GM19023 (cell line): ENCODE results near the gene DNAJC15.

Experiments used
- ATAC-seq: cut with Tn5 transposase; IDR thresholded peaks from one replicate; pipeline ENCODE4 v1.9.1; 2021; ENCODE audit warnings: mild to moderate bottlenecking, moderate library complexity; ENCODE audit not compliant: unreplicated experiment

DNAJC15 gene

DNA sequence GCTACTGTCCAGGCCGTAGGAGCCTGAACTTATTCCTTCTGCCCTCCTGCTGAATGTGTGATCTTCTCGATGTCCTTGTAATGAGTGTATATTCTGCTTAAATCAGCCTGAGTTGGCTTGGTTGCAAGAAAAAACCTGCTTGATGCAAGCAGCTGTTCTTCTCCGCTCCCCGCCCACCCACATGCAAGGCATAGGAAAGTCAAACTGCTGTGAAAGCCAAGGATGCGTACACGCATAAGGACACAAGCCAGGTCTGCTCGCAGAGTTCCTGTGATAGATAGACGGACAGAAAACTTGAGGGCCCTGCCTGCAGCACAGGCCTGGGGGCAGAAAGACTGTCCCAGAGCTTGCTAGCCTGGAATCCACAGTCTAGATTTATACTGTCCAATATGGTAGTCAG is 101.1 kb downstream of the DNAJC15 start:
- no peak for ATAC-seq

DNA sequence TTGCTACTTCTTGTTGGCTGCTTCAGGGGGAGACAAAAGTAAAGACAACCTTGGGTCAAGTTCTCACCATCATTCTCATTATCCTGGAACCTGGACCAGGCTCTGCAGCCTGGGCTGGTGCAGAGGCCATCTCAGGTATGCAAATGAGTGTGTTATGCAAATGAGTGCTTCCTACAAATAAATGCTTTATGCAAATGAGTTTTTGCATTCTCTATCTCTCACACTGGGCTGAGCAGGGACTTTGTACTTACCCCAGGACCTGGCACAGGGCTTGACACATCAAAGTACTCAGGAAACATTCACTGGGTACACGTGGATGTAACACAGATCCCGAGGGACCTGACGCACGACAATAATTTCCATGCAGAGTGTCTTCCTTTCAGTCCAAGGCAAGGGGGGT is 103.0 kb downstream of the DNAJC15 start:
- no peak for ATAC-seq

DNA sequence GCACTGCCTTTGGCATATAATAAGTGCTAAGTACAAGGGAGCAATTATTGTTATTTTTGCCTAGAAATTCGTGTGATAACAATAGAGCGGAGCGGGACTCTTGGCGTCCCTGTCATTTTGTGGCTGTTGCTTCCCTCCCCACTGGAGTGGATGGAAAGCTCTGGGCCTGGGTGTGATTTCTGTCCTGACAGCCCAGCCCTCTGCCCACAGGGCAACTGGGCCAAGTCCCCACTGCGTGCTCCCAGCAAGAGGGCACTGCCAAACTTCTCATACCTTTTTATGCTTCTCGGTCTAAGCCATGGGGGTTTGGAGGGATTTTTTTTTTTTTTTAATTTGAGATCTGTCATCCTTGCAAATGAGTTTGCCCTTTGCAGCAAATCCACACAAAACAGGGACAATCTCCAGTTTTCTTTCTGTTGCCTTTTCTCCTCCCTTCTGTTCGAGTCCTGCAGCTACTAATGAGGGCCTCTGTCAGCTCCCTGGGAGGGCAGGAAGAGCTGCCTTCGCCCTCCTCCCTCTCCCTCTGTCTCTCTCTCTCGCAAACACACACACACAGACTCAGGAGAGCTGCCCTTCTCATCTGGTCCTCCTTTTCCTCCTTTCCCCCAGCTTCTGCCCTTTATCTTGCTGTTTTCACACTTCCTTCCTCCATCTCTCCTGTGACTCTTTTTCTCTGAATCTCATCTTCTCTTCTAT is 103.9 kb downstream of the DNAJC15 start:
- ATAC-seq = no peak

DNA sequence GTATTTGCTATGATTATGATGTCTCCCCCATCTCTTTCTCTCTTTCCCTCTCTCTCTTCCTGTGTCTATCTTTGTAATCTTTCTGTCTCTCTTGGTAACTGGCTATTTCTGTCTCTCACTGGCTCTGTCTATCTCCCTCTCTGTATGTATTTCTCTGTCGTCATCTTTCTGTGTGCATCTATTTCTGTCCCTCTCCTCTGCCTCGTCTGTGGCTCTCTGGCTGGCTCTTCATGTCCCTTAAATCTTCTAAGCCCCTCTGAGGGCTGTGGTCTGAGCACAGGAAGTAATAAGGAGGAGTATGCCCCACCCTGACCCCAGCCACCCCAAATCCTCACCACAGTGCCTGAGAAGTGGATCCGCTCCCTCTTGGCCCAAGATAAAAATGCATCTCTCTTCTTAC is 104.4 kb downstream of the DNAJC15 start:
- no peak for ATAC-seq

DNA sequence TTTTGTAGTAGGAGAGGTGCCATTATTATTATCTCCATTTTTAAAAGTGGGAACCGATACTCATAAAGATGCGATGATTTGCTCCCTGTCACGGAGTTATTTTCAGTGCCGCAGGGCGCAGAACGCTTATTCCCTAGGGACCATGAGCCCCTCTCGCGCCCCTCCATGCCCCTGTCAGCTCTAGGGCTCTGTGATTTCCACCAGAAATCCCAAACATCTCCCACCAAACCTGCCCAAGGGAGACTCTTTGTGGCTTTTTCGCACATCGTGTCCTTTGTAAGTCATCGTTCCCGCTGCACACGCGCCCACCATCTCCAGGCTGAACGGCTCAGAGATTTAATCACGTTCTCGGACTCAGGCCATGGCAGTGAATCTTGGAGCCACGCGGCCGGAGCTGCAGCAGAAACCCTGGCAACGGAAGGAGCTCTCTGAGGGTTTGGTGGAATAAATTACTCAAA is 105.1 kb downstream of the DNAJC15 start:
- no peak for ATAC-seq

DNA sequence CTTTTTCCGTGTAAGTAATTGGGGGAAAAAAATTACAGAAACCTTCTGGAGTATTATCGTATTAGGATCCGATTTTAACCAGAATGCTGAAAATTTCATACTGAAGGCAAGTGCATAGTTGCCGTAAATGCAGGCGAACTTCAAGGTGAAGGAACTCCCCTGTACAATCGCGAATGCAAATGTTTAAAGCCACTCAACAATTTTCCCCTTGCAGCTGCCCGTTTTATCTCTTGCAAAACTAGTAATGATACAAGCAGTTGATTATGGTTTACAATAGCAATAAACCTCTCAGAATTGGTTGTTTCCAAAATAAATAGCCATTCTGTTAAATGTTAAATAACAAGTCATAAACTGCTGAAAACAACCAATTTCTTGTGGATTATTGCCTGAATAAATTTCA is 105.7 kb downstream of the DNAJC15 start:
- no peak for ATAC-seq

DNA sequence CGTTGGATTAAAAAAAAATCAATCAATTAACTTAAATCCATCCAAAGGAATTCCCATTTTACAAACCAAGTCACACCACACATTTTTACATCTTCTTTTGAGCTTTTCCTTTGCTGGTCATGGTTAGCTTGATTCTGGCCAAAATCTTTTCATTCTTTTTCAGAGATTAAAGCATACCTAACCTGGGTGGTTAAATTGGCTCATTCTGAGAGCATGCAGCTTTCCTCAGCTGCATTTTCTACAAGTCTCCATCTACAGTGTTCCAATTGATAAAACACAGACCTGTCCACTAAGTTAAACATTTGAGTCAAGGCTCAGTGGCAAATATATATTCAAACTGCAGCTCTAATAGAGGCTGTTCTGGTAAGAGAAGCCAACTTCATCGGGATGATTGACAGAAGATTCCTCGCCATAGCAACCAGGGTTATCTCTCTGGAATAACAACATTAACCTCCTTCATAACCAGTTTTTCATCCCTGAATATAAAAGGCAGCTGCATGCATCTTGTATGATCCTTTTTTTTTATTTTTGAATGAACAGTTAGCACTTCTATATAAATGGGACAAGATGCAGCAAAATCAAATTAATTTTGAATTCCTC is 106.2 kb downstream of the DNAJC15 start:
- no peak for ATAC-seq

DNA sequence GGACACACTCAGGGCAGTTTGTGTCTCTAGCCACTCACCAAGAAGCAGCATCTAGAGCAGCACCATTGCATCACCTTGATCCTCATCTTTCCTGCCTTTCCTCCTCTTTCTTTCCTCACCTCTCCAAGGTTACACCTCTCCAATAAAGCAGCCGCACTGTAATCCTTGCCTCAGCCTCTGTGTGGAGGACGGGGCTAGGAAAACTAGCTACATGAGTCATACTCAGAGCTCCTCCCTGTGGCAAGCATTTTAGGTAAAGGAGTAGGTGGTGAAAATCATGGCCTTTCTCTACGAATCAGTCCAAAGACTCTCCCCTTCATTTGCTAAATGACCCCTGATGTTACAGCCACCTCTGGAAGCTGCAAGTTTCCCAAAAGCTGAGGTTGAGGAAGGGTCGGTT is 108.9 kb downstream of the DNAJC15 start:
- peak; percentile 52 for ATAC-seq

DNA sequence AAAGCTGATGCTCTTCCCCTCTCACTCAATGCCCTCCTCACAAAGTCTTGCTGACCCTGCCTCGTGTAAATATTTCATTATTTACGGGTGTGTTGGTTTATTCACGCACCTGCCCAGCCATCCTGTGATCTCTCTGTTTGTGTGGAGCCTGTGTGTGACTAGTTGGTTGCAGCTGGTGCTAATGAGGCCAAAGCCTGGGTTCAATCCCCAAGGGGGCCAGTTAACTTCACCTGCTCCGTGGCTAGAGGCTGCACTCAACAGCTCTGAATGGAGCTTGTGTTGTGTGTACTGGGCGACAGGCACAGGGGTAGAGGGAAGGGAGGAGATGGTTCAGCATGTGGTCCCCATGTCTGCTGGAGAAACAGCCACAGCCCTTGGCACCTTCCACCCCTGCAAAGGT is 109.5 kb downstream of the DNAJC15 start:
- ATAC-seq = no peak

DNA sequence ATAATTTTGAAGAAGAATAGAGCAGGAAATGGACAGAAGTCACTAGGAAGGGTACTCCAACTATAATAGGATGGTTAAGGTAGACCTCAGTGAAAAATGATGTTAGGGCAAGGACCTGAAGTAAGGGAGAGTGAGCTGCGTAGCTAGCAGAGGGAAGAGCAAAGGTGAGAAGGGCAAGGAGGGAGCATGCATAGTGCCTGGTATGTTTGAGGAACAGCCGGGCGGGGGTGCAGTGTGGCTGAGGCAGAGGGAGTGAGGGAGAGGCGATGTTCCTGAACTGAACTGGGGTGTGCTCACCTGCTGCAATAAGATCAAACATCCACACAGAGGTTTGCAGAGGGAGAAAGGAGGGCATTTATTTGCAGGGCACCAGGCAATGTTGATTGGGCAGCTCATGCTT is 110.4 kb downstream of the DNAJC15 start:
- ATAC-seq = no peak

DNA sequence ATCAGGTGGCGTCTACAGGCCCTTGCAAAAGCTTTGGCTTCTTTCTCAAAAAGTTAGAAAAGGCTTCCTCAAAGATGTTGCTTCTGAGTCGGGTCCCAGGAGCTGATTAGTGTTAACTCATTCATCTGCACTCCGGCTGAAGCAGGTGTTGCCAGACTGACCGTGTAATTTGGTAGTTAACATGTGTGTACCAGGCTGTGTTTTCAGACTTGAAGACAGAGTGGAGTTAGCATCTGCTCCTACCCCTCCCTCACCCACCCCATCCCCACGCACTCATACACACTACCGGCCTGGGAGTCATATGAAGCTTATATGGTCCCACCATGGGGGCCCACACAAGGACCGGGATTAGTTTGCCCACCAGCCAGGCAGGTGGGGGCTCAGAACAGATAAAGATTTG is 111.5 kb downstream of the DNAJC15 start:
- ATAC-seq = no peak

DNA sequence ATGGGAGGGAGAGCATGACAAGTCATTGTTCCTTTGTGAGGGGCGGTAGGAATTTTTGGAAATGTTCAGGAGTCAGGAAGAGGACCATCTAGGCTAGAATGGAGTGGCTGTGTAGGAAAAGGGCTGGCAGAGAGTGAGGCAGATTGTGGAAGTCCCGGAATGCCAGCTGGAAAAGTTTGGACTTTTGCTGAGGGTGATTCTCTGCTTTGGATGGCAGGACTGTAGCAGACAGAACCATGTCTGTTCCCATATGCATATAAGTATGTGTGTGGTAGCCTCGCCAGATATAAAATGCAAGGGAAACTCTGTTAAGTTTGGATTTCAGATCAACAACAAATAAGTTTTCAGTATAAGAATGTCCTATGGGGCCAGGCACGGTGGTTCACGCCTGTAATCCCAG is 112.1 kb downstream of the DNAJC15 start:
- no peak for ATAC-seq

DNA sequence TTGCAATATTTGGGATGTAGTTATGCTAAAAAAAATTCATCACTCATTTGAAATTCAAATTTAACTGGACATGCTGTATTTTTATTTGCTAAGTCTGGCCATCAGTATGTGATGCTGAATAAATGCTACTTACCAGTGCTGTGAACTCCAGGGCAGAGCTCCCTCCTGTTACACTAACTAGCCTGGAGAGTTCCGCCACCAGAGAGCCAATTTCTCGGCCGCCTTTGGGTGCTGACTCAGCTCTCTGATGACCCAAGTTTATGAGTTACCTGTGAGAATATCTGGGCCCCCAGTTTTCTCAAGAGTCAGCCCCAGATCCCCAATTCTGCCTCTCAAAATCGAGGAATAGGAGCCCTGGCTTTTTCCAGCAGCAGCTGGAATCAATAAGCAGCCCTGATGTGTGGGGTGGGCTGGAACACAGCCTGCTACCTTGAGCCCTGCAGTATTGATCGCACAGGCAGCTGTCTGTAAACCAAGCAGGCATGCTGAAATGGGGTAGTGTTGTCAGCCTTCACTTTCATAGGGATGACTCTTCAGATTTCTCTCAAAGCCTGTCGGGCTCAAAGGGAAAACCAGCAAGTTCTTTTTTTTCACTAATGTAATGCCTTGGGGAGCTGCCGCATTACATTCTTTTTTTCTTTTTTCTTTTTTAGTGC is 113.7 kb downstream of the DNAJC15 start:
- no peak for ATAC-seq

DNA sequence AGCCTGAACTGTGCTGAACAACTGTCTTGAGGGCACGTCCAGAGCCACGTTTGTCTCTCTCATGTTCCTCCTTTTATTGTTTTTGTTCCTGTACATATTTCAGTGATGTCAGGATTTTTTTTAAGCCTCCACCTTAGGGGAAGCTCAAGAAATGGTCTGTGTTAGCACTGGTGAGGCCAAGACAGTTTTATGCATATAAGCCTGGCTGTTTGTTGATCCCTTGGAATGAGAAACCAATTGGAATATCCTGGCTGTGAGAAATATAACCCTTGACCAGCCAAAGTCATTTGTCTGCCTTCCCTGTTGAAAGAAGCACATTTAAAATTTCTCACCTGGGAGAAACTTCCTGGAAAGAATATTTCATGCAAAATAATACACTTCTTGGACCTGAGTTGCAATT is 115.8 kb downstream of the DNAJC15 start:
- ATAC-seq = no peak

DNA sequence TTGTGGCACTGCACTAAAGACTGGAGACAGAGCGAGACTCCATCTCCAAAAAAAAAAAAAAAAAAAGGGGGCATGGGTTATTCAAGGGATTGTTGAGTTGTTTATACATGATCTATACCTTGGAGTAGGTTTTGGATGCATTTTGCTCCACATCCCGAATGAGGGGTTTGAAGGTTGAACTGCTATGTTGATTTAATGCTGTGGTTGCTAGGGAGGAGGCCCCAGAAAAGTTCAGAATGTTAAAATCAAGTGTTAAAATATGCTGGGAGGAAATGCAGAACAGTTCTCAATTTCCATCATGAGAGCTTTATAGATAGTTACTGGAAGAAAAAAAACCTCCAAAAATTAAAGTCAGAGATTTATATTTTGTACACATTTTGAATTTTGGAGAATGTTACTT is 116.5 kb downstream of the DNAJC15 start:
- ATAC-seq = no peak

DNA sequence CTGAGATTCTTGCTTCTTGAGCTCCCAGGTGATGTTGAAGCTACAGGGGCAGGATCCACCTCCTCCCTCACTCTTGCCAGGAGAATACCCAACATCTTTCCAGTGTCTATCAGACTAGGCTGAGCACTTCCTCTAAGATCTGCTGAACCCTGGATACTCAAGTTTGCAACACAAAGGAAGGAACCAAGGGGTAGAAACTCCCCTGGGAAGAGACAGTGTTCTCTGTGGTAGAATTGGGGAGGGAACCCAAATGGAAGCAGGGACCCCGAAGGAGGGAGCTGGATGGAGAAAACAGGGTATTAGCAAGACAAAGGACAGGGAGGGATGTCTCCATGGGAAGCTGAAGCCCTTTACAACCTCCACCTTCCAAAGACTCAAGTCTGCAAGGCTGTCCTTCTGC is 117.6 kb downstream of the DNAJC15 start:
- ATAC-seq = no peak

DNA sequence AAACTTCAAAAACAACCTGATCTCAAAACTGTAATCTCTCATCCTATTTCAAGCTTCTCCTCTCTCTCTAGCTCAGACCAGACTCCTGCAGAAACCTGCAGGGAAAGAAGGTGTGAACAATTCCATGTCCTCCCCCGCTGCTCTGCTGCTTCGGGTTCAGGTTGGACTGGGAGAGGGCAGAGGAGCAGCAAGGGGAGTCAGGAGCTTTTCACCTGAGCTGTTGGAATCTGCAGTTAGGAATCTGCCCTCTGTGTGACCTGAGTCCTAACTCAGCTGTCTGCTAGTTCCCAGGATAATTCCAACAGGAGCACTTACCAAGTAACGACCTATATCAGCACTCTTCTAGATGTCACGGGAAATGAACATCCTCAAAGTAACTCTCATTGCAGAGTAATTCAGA is 118.3 kb downstream of the DNAJC15 start:
- no peak for ATAC-seq

DNA sequence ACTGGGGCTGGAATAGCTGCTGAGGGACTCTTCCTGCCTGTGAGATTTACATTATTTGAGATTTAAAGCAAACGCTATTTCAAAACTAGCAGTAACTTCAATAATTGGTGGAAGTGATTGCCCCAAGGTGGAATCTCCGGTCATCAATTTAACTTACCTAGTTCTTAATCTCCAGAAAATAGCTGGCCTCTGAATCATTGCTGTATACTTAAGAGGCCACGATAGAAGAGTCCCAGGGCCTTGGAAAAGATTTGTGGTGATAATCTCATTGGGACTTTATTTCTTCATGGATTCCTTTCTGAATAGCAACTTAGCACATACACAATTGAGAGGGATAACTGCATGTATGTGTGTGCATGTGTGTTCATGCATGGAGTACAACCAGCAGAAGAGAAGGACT is 120.2 kb downstream of the DNAJC15 start:
- ATAC-seq = no peak

DNA sequence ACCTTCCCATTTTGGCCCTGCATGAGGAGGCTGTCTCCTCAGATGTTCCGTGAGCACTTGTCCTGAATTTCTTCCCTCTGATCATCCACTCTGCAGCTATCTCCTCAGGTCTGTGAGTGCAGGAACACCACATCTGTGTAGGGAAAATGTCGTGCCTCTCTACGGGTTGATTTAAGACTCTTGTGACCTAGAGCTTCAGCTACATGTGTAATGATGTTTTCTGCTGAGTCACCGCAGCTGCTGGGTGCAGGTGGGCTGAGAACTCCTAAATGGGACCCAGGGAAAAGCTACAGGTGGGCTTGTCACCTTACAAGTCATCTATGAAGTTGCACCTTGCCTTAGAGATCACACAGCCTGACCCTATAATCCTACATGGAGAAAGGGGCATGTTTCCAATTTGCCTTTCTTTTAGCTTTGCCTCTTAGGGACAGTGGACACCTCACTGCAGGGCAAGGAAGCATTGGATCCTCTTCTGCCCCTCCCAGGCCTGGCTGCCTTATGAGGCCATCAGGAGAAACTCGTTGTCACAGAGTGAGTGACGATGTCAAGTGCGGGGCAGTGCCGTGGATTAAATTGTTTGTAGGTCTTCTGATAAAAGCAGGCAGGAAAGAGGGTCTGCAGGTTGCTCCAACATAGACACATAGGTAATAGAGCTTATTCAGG is 122.3 kb downstream of the DNAJC15 start:
- ATAC-seq = no peak

DNA sequence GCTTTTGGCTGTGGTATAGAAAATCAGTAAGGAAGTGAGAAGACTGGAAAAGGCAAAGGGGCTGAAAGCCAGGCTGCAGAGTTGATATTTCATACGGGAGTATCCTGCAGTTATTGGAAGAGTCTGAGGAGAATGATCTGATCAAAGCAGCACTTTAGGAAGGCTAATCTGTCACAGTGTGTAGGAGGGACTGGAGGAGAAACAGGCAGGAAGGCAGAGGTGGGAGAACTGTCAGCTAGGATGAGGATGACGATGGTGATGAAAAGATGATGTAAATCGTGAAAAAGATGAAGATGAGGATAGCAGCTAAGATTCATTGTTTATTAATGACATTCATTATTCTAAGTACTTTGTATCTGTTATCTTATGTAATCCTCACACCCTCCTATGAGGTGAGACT is 123.0 kb downstream of the DNAJC15 start:
- no peak for ATAC-seq

DNA sequence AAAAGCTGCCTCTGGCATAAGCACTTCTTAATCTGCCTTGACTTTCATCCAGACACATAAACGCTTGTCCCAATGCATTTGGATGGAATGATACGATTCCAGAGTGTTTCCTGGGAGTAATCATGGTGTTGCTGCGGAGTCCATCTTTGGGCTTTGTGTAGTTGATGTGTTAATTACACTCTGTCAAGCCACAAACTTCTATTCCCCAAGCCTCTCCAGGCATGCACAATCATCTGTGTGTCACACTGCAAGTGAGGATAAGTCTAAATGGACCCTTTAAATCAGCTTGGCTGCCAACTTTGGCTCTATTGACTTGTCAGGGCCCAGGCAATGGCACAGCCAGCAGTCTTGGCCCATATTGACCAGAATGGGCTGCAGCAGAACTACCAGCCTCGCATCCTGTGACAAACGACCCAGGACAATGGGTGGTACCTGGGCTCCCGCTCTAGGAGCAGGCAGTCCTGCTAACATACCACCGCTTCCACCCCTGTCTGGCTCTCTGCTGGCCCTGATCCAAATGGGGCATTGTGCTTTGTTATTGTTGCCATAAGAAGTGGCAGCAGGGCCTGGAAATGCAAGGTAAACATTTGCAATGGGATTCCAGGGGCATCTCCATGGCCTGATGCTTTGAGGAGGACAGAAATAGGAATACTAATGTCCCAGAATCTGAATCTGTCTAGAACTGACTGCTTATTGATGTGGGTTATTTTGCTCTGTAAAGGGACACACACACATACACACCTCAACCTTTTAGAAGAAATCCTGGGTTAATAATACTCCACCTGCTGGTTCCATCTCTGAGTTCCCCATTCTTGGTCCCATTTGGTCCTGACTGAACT is 127.2 kb downstream of the DNAJC15 start:
- no peak for ATAC-seq
